ENCODE measurements around the gene CRTAC1. TPM values are rescaled to one million over a fixed set of nuclear protein-coding genes. Genes with fewer than 3 reads are reported as not detected.

Gene CRTAC1
- polyA plus RNA-seq, 1 donor (not counting 4 experiments of a cell fraction or from before 2014, with no cell fraction given): not detected

DNA sequence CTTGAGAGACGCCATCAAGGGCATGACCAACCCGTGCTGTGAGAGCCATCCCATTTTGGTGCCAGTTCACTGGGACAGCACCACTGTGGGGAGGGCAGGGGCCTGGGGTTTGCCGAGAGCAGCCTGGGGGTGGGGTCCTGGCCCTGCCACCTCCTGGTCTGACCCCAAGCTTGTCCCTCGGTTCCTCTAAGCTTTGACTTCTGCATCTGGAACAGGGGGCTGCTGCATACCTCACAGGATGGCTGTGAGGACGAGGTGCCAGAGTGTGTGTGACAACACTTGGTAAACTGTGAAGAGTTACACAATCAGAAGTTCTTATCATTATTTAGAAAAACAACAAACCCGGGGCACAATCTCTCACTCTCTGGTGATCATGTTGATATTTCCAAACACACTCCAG lies 89.9 kb downstream of the CRTAC1 start:
- TF ChIP-seq EZH2 (IDR thresholded peaks at IDR 0.05; ENCODE audit: low read length): no peak
- TF ChIP-seq, protein P1, sequence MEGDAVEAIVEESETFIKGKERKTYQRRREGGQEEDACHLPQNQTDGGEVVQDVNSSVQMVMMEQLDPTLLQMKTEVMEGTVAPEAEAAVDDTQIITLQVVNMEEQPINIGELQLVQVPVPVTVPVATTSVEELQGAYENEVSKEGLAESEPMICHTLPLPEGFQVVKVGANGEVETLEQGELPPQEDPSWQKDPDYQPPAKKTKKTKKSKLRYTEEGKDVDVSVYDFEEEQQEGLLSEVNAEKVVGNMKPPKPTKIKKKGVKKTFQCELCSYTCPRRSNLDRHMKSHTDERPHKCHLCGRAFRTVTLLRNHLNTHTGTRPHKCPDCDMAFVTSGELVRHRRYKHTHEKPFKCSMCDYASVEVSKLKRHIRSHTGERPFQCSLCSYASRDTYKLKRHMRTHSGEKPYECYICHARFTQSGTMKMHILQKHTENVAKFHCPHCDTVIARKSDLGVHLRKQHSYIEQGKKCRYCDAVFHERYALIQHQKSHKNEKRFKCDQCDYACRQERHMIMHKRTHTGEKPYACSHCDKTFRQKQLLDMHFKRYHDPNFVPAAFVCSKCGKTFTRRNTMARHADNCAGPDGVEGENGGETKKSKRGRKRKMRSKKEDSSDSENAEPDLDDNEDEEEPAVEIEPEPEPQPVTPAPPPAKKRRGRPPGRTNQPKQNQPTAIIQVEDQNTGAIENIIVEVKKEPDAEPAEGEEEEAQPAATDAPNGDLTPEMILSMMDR (optimal IDR thresholded peaks at IDR 0.05 in 1 of 3, IDR thresholded peaks at IDR 0.05 in 1 of 3, conservative IDR thresholded peaks at IDR 0.05 in 1 of 3; ENCODE audit: extremely low read depth in 1 of 3, insufficient read depth in 2 of 3, low read length in 3 of 3): no peak
- no peaks in the 10 kb centered on the region for H3K4me1 ChIP-seq (ENCODE audit: control insufficient read depth, extremely low read depth, insufficient read depth, low read length)
- no peaks in the 10 kb centered on the region for H3K79me2 ChIP-seq (ENCODE audit: control insufficient read depth, insufficient read depth, low read length)
- H3K9me1 ChIP-seq (ENCODE audit: control insufficient read depth, extremely low read depth, insufficient read depth, low read length): no peaks in the 10 kb centered on the region
- no peak for DNase-seq (ENCODE audit: low read depth, low spot score)
- no peak overlapping the region for H3K4me2 ChIP-seq (ENCODE audit: control insufficient read depth, extremely low read depth, insufficient read depth, low read depth, low read length)
- H3K27ac ChIP-seq (ENCODE audit: control insufficient read depth, insufficient read depth, low read length): no peak overlapping the region
- no peaks in the 10 kb centered on the region for H3K36me3 ChIP-seq (ENCODE audit: control insufficient read depth in 2 of 2, extremely low read depth in 1 of 2, insufficient read depth in 2 of 2, low read length in 2 of 2)
- no peak overlapping the region for H3K4me3 ChIP-seq (ENCODE audit: control insufficient read depth in 2 of 3, extremely low read depth in 1 of 3, insufficient read depth in 2 of 3, low read depth in 1 of 3, low read length in 3 of 3)
- H3K9ac ChIP-seq (ENCODE audit: control insufficient read depth, extremely low read depth, insufficient read depth, low read length): no peak overlapping the region
- dilution Hi-C loops (cut with MboI; ENCODE audit: extremely low pct_ligation_motif_present, low sequenced_read_pairs): no loop called here
- no peaks in the 10 kb centered on the region for H3K9me3 ChIP-seq (ENCODE audit: control insufficient read depth, low read depth, low read length)
- no peak overlapping the region for H2AFZ ChIP-seq (ENCODE audit: control insufficient read depth, low read length)
- no peak for FAIRE-seq
- no peaks in the 10 kb centered on the region for H3K27me3 ChIP-seq (ENCODE audit: control insufficient read depth, extremely low read depth, insufficient read depth, low read length)
- H4K20me1 ChIP-seq (ENCODE audit: control insufficient read depth, extremely low read depth, insufficient read depth, low read length): no peaks in the 10 kb centered on the region

DNA sequence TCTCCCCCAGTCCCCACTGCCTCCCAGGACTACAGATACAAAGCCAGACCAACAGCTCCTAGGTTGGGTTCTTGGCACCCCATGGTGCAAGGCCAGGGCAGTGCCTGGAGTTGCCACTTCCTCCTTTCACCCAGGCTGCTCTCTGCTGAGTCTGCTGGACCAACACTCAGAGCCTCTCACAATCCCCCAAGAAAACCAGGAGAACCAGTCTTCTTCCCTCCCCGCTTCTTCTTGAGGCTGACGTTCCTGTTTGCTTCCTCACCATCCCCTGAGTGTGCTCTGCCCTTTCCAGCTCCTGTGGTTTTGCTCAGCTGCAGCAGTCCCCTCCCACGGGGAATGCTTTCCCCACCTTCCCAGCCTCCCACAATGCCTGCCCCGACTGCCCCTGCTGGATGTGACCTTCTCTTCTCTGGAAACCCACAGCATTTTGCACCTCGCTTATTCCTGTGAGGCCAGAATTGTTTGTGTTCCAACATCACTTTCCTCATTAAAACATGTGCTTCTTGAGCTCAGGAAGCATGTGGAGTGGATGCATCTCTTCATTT lies 90.9 kb downstream of the CRTAC1 start:
- dilution Hi-C loops (cut with MboI; ENCODE audit: extremely low pct_ligation_motif_present, low sequenced_read_pairs): no loop called here

More for the DNA sequence above, 90.9 kb downstream of the CRTAC1 start:
- H3K36me3 ChIP-seq (ENCODE audit: control insufficient read depth in 2 of 2, extremely low read depth in 1 of 2, insufficient read depth in 2 of 2, low read length in 2 of 2): no peaks in the 10 kb centered on the region
- FAIRE-seq (no peak), DNase-seq (ENCODE audit: low read depth, low spot score) (no peak)
- no peaks in the 10 kb centered on the region for H3K27me3 ChIP-seq (ENCODE audit: control insufficient read depth, extremely low read depth, insufficient read depth, low read length)
- H3K9me1 ChIP-seq (ENCODE audit: control insufficient read depth, extremely low read depth, insufficient read depth, low read length): no peaks in the 10 kb centered on the region
- TF ChIP-seq, protein P1 (optimal IDR thresholded peaks at IDR 0.05 in 1 of 3, IDR thresholded peaks at IDR 0.05 in 1 of 3, conservative IDR thresholded peaks at IDR 0.05 in 1 of 3; ENCODE audit: extremely low read depth in 1 of 3, insufficient read depth in 2 of 3, low read length in 3 of 3): no peak
- TF ChIP-seq EZH2 (IDR thresholded peaks at IDR 0.05; ENCODE audit: low read length): no peak
- H3K27ac ChIP-seq (ENCODE audit: control insufficient read depth, insufficient read depth, low read length): no peak overlapping the region
- no peaks in the 10 kb centered on the region for H4K20me1 ChIP-seq (ENCODE audit: control insufficient read depth, extremely low read depth, insufficient read depth, low read length)
- H3K79me2 ChIP-seq (ENCODE audit: control insufficient read depth, insufficient read depth, low read length): no peaks in the 10 kb centered on the region
- H3K4me2 ChIP-seq (ENCODE audit: control insufficient read depth, extremely low read depth, insufficient read depth, low read depth, low read length): no peak overlapping the region
- no peak overlapping the region for H3K4me3 ChIP-seq (ENCODE audit: control insufficient read depth in 2 of 3, extremely low read depth in 1 of 3, insufficient read depth in 2 of 3, low read depth in 1 of 3, low read length in 3 of 3)
- H3K9me3 ChIP-seq (ENCODE audit: control insufficient read depth, low read depth, low read length): no peaks in the 10 kb centered on the region
- no peak overlapping the region for H2AFZ ChIP-seq (ENCODE audit: control insufficient read depth, low read length)
- H3K9ac ChIP-seq (ENCODE audit: control insufficient read depth, extremely low read depth, insufficient read depth, low read length): no peak overlapping the region
- no peaks in the 10 kb centered on the region for H3K4me1 ChIP-seq (ENCODE audit: control insufficient read depth, extremely low read depth, insufficient read depth, low read length)

All from keratinocyte (primary cell).